NCI-H2171 treated with DMSO at 0.1 percent for 48 hours (cell line): ENCODE results near the gene DPYSL5.
"Not testable (repeated sequence)": the region's sequence is repeated elsewhere in the genome, so short reads cannot be mapped to it uniquely, and the experiment has no call there.

ENCODE experiments used
- DNase-seq: peaks from one replicate; lab custom pipeline; 2025; lab: John Stamatoyannopoulos, UW

Gene DPYSL5

GRCh38 chr2:26847655-26848335, at the start of gene DPYSL5:
DPYSL5 (plus strand) TSS chr2:26848132; CDS start chr2:26898500, 50,368 bp downstream.
- peak; percentile 94 for DNase-seq

- peak; percentile 20 for DNase-seq
Observed at GRCh38 chr2:26801328-26801727, 46.6 kb upstream of the DPYSL5 start.

GRCh38 chr2:26801796-26802195, 46.1 kb upstream of the DPYSL5 start:
- DNase-seq = no peak

GRCh38 chr2:26805241-26805676, 42.7 kb upstream of the DPYSL5 start:
- no peak for DNase-seq

GRCh38 chr2:26807788-26808460, 40.0 kb upstream of the DPYSL5 start:
- peak; percentile 70 for DNase-seq

- DNase-seq = no peak
Observed at GRCh38 chr2:26809211-26809610, 38.7 kb upstream of the DPYSL5 start.

GRCh38 chr2:26809876-26810577, 37.9 kb upstream of the DPYSL5 start:
- no peak for DNase-seq

- DNase-seq = no peak
Observed at GRCh38 chr2:26811261-26811660, 36.7 kb upstream of the DPYSL5 start.

- DNase-seq = no peak
Observed at GRCh38 chr2:26811791-26812694, 35.9 kb upstream of the DPYSL5 start.

GRCh38 chr2:26812731-26813130, 35.2 kb upstream of the DPYSL5 start:
- no peak for DNase-seq

GRCh38 chr2:26814072-26814765, 33.7 kb upstream of the DPYSL5 start:
- not testable (repeated sequence) for DNase-seq

GRCh38 chr2:26816893-26817292, 31.0 kb upstream of the DPYSL5 start:
- DNase-seq = no peak

GRCh38 chr2:26818255-26818654, 29.7 kb upstream of the DPYSL5 start:
- no peak for DNase-seq

GRCh38 chr2:26818972-26819371, 29.0 kb upstream of the DPYSL5 start:
- no peak for DNase-seq

- no peak for DNase-seq
Observed at GRCh38 chr2:26820932-26821331, 27.0 kb upstream of the DPYSL5 start.

GRCh38 chr2:26822877-26823276, 25.1 kb upstream of the DPYSL5 start:
- DNase-seq = no peak

GRCh38 chr2:26838121-26838906, 9.6 kb upstream of the DPYSL5 start:
- DNase-seq = no peak

GRCh38 chr2:26840937-26841610, 6.9 kb upstream of the DPYSL5 start:
- peak; percentile 27 for DNase-seq

- DNase-seq = no peak
Observed at GRCh38 chr2:26843041-26843440, 4.9 kb upstream of the DPYSL5 start.

GRCh38 chr2:26845021-26845420, 2.9 kb upstream of the DPYSL5 start:
- peak; percentile 80 for DNase-seq
